Erythroblast (primary cell): ENCODE measurements around the gene KLHL1.
A peak's percentile ranks its signal among the peaks of the same experiment; 100 is the strongest.

Experiments
- DNase-seq, 2 experiments: peaks; one replicate each; lab custom pipeline; 2025; lab: John Stamatoyannopoulos, UW
- GATA1 ChIP-seq: IDR thresholded peaks from 2 replicates; pipeline ENCODE4 v1.6.1; 2011; ENCODE audit warnings: low read depth, mild to moderate bottlenecking, control low read depth, low read length, moderate library complexity
- POLR2A ChIP-seq: IDR thresholded peaks from 2 replicates; pipeline ENCODE4 v1.6.1; 2011; ENCODE audit warnings: mild to moderate bottlenecking, low read length

KLHL1 gene

GRCh38 chr13:69721631-69722030 lies 386.6 kb downstream of the KLHL1 start:
- no peak for DNase-seq
- TF ChIP-seq POLR2A, result no peak
- no peak for TF ChIP-seq GATA1

GRCh38 chr13:69720278-69720983 lies 387.8 kb downstream of the KLHL1 start:
- no peak for DNase-seq
- no peak for TF ChIP-seq GATA1
- TF ChIP-seq POLR2A, result no peak

GRCh38 chr13:69706807-69707206 lies 401.4 kb downstream of the KLHL1 start:
- no peak for TF ChIP-seq POLR2A
- TF ChIP-seq GATA1, result no peak
- no peak for DNase-seq

- DNase-seq, result no peak
- no peak for TF ChIP-seq POLR2A
- TF ChIP-seq GATA1, result no peak
Observed at GRCh38 chr13:69704311-69704710, 403.9 kb downstream of the KLHL1 start.

GRCh38 chr13:69690999-69691398 lies 417.3 kb downstream of the KLHL1 start:
- no peak for TF ChIP-seq GATA1
- TF ChIP-seq POLR2A, result no peak
- no peak for DNase-seq

GRCh38 chr13:69683921-69684686 lies 424.1 kb downstream of the KLHL1 start:
- TF ChIP-seq POLR2A (no peak), GATA1 (no peak)
- peak; percentile 5 to 36 for DNase-seq

GRCh38 chr13:69681722-69682121 lies 426.5 kb downstream of the KLHL1 start:
- no peak for TF ChIP-seq POLR2A
- TF ChIP-seq GATA1, result no peak
- DNase-seq, result no peak

- TF ChIP-seq POLR2A (no peak), GATA1 (no peak)
Observed at GRCh38 chr13:69677343-69677742, 430.9 kb downstream of the KLHL1 start.

GRCh38 chr13:69676286-69676685 lies 432.0 kb downstream of the KLHL1 start:
- TF ChIP-seq POLR2A (no peak), GATA1 (no peak)
- DNase-seq, result no peak

More at GRCh38 chr13:69677343-69677742, 430.9 kb downstream of the KLHL1 start:
- no peak for DNase-seq

GRCh38 chr13:69660155-69660554 lies 448.1 kb downstream of the KLHL1 start:
- no peak for TF ChIP-seq GATA1
- TF ChIP-seq POLR2A, result no peak
- DNase-seq, result no peak

GRCh38 chr13:69657676-69658075 lies 450.6 kb downstream of the KLHL1 start:
- no peak for DNase-seq
- TF ChIP-seq GATA1, result no peak
- TF ChIP-seq POLR2A, result no peak

GRCh38 chr13:69654392-69654791 lies 453.9 kb downstream of the KLHL1 start:
- DNase-seq, result no peak

More at GRCh38 chr13:69654392-69654791, 453.9 kb downstream of the KLHL1 start:
- TF ChIP-seq POLR2A, result no peak
- TF ChIP-seq GATA1, result no peak
